ENCODE results near the gene TAF1A. TPM values are rescaled to one million over a fixed set of nuclear protein-coding genes. Genes with fewer than 3 reads are reported as not detected.

TAF1A gene
- total and polyA plus RNA-seq, 4 donors: 1.1 to 5.2 (median 2.9) TPM

- Histone ChIP-seq H3K4me1 (ENCODE audit: control insufficient read depth in 4 of 4, insufficient read depth in 4 of 4, low read length in 3 of 4) (peaks cover 8 to 15% (median 12%) of the 10 kb centered on the region in 4 donors), H3K27me3 (ENCODE audit: control insufficient read depth in 4 of 4, insufficient read depth in 4 of 4, low read length in 3 of 4) (no peaks in the 10 kb centered on the region), H3K27ac (ENCODE audit: low read depth in 1 of 2, low read length in 2 of 2) (no peak overlapping the region), H3K9ac (ENCODE audit: low read depth in 1 of 2, low read length in 2 of 2) (no peak overlapping the region), H3K4me3 (ENCODE audit: low read depth in 1 of 3, low read length in 3 of 3) (no peak overlapping the region), H3K9me3 (ENCODE audit: control insufficient read depth in 4 of 4, low read length in 3 of 4) (no peaks in the 10 kb centered on the region), H3K36me3 (ENCODE audit: control insufficient read depth in 4 of 4, insufficient read depth in 3 of 4, low read depth in 1 of 4, low read length in 3 of 4) (peaks cover 3 to 10% (median 7%) of the 10 kb centered on the region in 4 donors)
- TF ChIP-seq YY1 (IDR thresholded peaks at IDR 0.05) (no peak), EGR1 (IDR thresholded peaks at IDR 0.05; ENCODE audit: low read depth in 2 of 2) (no peak), CTCF (IDR thresholded peaks at IDR 0.05; ENCODE audit: low read depth, low read length, missing input control) (no peak), REST (IDR thresholded peaks at IDR 0.05) (no peak), JUND (IDR thresholded peaks at IDR 0.05) (no peak), MAX (IDR thresholded peaks at IDR 0.05) (no peak), HNF4G (IDR thresholded peaks at IDR 0.05) (no peak), ZBTB33 (IDR thresholded peaks at IDR 0.05) (no peak), TAF1 (conservative IDR thresholded peaks at IDR 0.05) (no peak), HNF4A (conservative IDR thresholded peaks at IDR 0.05) (no peak), RAD21 (IDR thresholded peaks at IDR 0.05) (no peak), NR2F2 (IDR thresholded peaks at IDR 0.05) (no peak), RXRA (IDR thresholded peaks at IDR 0.05) (no peak), FOXA2 (IDR thresholded peaks at IDR 0.05) (no peak), SP1 (IDR thresholded peaks at IDR 0.05) (no peak)
- TF ChIP-seq, protein P1, sequence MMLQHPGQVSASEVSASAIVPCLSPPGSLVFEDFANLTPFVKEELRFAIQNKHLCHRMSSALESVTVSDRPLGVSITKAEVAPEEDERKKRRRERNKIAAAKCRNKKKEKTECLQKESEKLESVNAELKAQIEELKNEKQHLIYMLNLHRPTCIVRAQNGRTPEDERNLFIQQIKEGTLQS (IDR thresholded peaks at IDR 0.05): no peak
- no peak for DNase-seq (ENCODE audit: low spot score)
- WGBS: 92% methylated on average over 2 of the region's 2 CpGs
Observed at GRCh38 chr1:222586842-222587241, 2.9 kb downstream of the TAF1A start.

DNA sequence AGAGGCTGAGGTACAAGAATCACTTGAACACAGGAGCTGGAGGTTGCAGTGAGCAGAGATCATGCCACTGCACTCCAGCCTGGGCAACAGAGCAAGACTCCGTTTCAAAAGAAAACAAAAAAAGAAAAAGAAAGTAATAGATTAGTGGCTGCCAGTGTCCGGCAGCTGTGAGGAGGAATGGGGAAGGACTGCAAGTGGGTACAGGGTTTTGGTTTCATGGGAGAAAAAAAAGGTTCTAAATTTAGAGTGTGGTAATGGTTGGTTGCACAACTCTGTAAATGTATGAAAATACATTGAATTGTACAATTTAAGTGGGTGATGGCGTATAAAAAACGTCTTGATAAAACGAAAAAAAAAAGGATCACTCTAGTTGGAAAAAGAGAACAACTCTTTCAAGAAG lies 6.7 kb downstream of the TAF1A start:
- Histone ChIP-seq H3K4me3 (ENCODE audit: low read depth in 1 of 3, low read length in 3 of 3) (no peak overlapping the region), H3K9me3 (ENCODE audit: control insufficient read depth in 4 of 4, low read length in 3 of 4) (no peaks in the 10 kb centered on the region), H3K9ac (ENCODE audit: low read depth in 1 of 2, low read length in 2 of 2) (no peak overlapping the region), H3K27ac (ENCODE audit: low read depth in 1 of 2, low read length in 2 of 2) (no peak overlapping the region), H3K4me1 (ENCODE audit: control insufficient read depth in 4 of 4, insufficient read depth in 4 of 4, low read length in 3 of 4) (peaks cover 0 to 2% (median 0%) of the 10 kb centered on the region in 4 donors), H3K36me3 (ENCODE audit: control insufficient read depth in 4 of 4, insufficient read depth in 3 of 4, low read depth in 1 of 4, low read length in 3 of 4) (peaks cover 3 to 10% (median 8%) of the 10 kb centered on the region in 4 donors), H3K27me3 (ENCODE audit: control insufficient read depth in 4 of 4, insufficient read depth in 4 of 4, low read length in 3 of 4) (no peaks in the 10 kb centered on the region)
- DNase-seq (ENCODE audit: low spot score): no peak
- 83% methylated on average over 5 of the region's 5 CpGs for WGBS
- no peak for TF ChIP-seq NR2F2 (IDR thresholded peaks at IDR 0.05)
- no peak for TF ChIP-seq HNF4G (IDR thresholded peaks at IDR 0.05)
- TF ChIP-seq GABPA (IDR thresholded peaks at IDR 0.05 in 1 of 2, conservative IDR thresholded peaks at IDR 0.05 in 1 of 2): no peak
- TF ChIP-seq ZBTB33 (IDR thresholded peaks at IDR 0.05): no peak
- no peak for TF ChIP-seq FOXA1 (IDR thresholded peaks at IDR 0.05)
- TF ChIP-seq CTCF (IDR thresholded peaks at IDR 0.05; ENCODE audit: low read depth, low read length, missing input control): no peak
- no peak for TF ChIP-seq YY1 (IDR thresholded peaks at IDR 0.05)
- TF ChIP-seq TAF1 (conservative IDR thresholded peaks at IDR 0.05): no peak
- no peak for TF ChIP-seq JUND (IDR thresholded peaks at IDR 0.05)
- no peak for TF ChIP-seq RXRA (IDR thresholded peaks at IDR 0.05)
- TF ChIP-seq EGR1 (IDR thresholded peaks at IDR 0.05; ENCODE audit: low read depth in 2 of 2): no peak
- no peak for TF ChIP-seq MAX (IDR thresholded peaks at IDR 0.05)
